Activated T-helper 17 cell treated with anti-CD3 and anti-CD28 coated beads, Interleukin-2, amount 50 U/mL, for 72 hours (primary cell): Measurements from ENCODE around the gene EZR. TPM values are rescaled to one million over a fixed set of nuclear protein-coding genes. Genes with fewer than 3 reads are reported as not detected.

Experiments
- ATAC-seq: fragments of 150-1000 bp; cut with Tn5 transposase; replicated peaks from 2 replicates; pipeline ENCODE4 v1.10.0; 2021; ENCODE audit warnings: mild to moderate bottlenecking, moderate library complexity
- H3K27ac Mint-ChIP-seq: one replicate; pipeline ENCODE4 v1.8.0; 2022; ENCODE audit warnings: mixed read lengths
- H3K27me3 Mint-ChIP-seq: one replicate; pipeline ENCODE4 v1.8.0; 2022; ENCODE audit warnings: mixed read lengths
- H3K36me3 Mint-ChIP-seq: one replicate; pipeline ENCODE4 v1.8.0; 2022; ENCODE audit warnings: low read depth, mild to moderate bottlenecking, mixed read lengths
- H3K4me1 Mint-ChIP-seq: one replicate; pipeline ENCODE4 v1.8.0; 2022; ENCODE audit warnings: mixed read lengths
- H3K4me3 Mint-ChIP-seq: one replicate; pipeline ENCODE4 v1.8.0; 2022; ENCODE audit warnings: mild to moderate bottlenecking, mixed read lengths
- H3K9me3 Mint-ChIP-seq: one replicate; pipeline ENCODE4 v1.8.0; 2022; ENCODE audit warnings: mixed read lengths
- total RNA-seq, 2 donors: library from RNA; stranded (reverse); gene quantifications; one replicate each; pipeline ENCODE4 v1.2.3, GENCODE V29; 2022

Gene EZR
- total RNA-seq, 2 donors from 2014 or later, result 159 to 212 TPM

- peaks cover 6% of the 10 kb centered on the region for H3K4me1 Mint-ChIP-seq
- ATAC-seq, result no peak
- no peaks in the 10 kb centered on the region for H3K27me3 Mint-ChIP-seq
- H3K4me3 Mint-ChIP-seq, result no peak overlapping the region
- H3K27ac Mint-ChIP-seq, result peak overlapping the region; percentile 64
- H3K36me3 Mint-ChIP-seq, result peaks cover 98% of the 10 kb centered on the region
- H3K9me3 Mint-ChIP-seq, result no peaks in the 10 kb centered on the region
Measured at GRCh38 chr6:158762787-158763433, 56.3 kb downstream of the EZR start.

GRCh38 chr6:158761746-158762145 lies 57.4 kb downstream of the EZR start:
- H3K4me1 Mint-ChIP-seq, result no peaks in the 10 kb centered on the region

GRCh38 chr6:158760618-158761250 lies 58.4 kb downstream of the EZR start:
- H3K27me3 Mint-ChIP-seq, result no peaks in the 10 kb centered on the region
- no peak overlapping the region for H3K4me3 Mint-ChIP-seq
- ATAC-seq, result no peak
- H3K4me1 Mint-ChIP-seq, result no peaks in the 10 kb centered on the region
- H3K9me3 Mint-ChIP-seq, result no peaks in the 10 kb centered on the region
- H3K27ac Mint-ChIP-seq, result peak overlapping the region; percentile 64
- H3K36me3 Mint-ChIP-seq, result peaks cover 96% of the 10 kb centered on the region

More at GRCh38 chr6:158761746-158762145, 57.4 kb downstream of the EZR start:
- Mint-ChIP-seq H3K27ac (peak overlapping the region; percentile 64), H3K9me3 (no peaks in the 10 kb centered on the region), H3K27me3 (no peaks in the 10 kb centered on the region), H3K36me3 (peaks cover 97% of the 10 kb centered on the region), H3K4me3 (no peak overlapping the region)
- ATAC-seq, result no peak

GRCh38 chr6:158759966-158760617 lies 59.1 kb downstream of the EZR start:
- Mint-ChIP-seq H3K4me3 (no peak overlapping the region), H3K4me1 (no peaks in the 10 kb centered on the region), H3K27me3 (no peaks in the 10 kb centered on the region), H3K36me3 (peaks cover 96% of the 10 kb centered on the region), H3K9me3 (no peaks in the 10 kb centered on the region), H3K27ac (no peak overlapping the region)
- no peak for ATAC-seq

GRCh38 chr6:158758941-158759479 lies 60.2 kb downstream of the EZR start:
- ATAC-seq, result peak; percentile 12
- H3K36me3 Mint-ChIP-seq, result peaks cover 96% of the 10 kb centered on the region
- no peaks in the 10 kb centered on the region for H3K4me1 Mint-ChIP-seq
- peak overlapping the region; percentile 66 for H3K27ac Mint-ChIP-seq
- no peaks in the 10 kb centered on the region for H3K27me3 Mint-ChIP-seq
- no peak overlapping the region for H3K4me3 Mint-ChIP-seq
- no peaks in the 10 kb centered on the region for H3K9me3 Mint-ChIP-seq

- Mint-ChIP-seq H3K27me3 (no peaks in the 10 kb centered on the region), H3K4me1 (no peaks in the 10 kb centered on the region), H3K36me3 (peaks cover 96% of the 10 kb centered on the region), H3K9me3 (no peaks in the 10 kb centered on the region), H3K4me3 (no peak overlapping the region), H3K27ac (peak overlapping the region; percentile 66)
- ATAC-seq, result no peak
Measured at GRCh38 chr6:158758451-158758860, 60.7 kb downstream of the EZR start.

GRCh38 chr6:158757753-158758090 lies 61.4 kb downstream of the EZR start:
- ATAC-seq, result no peak
- Mint-ChIP-seq H3K9me3 (no peaks in the 10 kb centered on the region), H3K27ac (peak overlapping the region; percentile 78), H3K4me3 (no peak overlapping the region), H3K27me3 (no peaks in the 10 kb centered on the region), H3K4me1 (no peaks in the 10 kb centered on the region), H3K36me3 (peaks cover 96% of the 10 kb centered on the region)

GRCh38 chr6:158756977-158757752 lies 62.0 kb downstream of the EZR start:
- H3K27ac Mint-ChIP-seq, result peak overlapping the region; percentile 78

GRCh38 chr6:158756126-158756525 lies 63.0 kb downstream of the EZR start:
- Mint-ChIP-seq H3K4me3 (no peak overlapping the region), H3K4me1 (no peaks in the 10 kb centered on the region), H3K27ac (no peak overlapping the region), H3K27me3 (no peaks in the 10 kb centered on the region), H3K36me3 (peaks cover 96% of the 10 kb centered on the region), H3K9me3 (no peaks in the 10 kb centered on the region)
- ATAC-seq, result no peak

More at GRCh38 chr6:158756977-158757752, 62.0 kb downstream of the EZR start:
- Mint-ChIP-seq H3K4me1 (no peaks in the 10 kb centered on the region), H3K4me3 (no peak overlapping the region), H3K27me3 (no peaks in the 10 kb centered on the region), H3K9me3 (no peaks in the 10 kb centered on the region), H3K36me3 (peaks cover 96% of the 10 kb centered on the region)
- no peak for ATAC-seq

GRCh38 chr6:158755636-158756035 lies 63.5 kb downstream of the EZR start:
- Mint-ChIP-seq H3K27me3 (no peaks in the 10 kb centered on the region), H3K4me1 (no peaks in the 10 kb centered on the region), H3K36me3 (peaks cover 96% of the 10 kb centered on the region), H3K9me3 (no peaks in the 10 kb centered on the region), H3K27ac (peak overlapping the region; percentile 72), H3K4me3 (no peak overlapping the region)
- ATAC-seq, result no peak

- Mint-ChIP-seq H3K36me3 (peaks cover 96% of the 10 kb centered on the region), H3K4me1 (peaks cover 5% of the 10 kb centered on the region)
Measured at GRCh38 chr6:158754738-158755137, 64.4 kb downstream of the EZR start.

GRCh38 chr6:158753811-158754210 lies 65.4 kb downstream of the EZR start:
- no peak for ATAC-seq
- Mint-ChIP-seq H3K27me3 (no peaks in the 10 kb centered on the region), H3K4me3 (no peak overlapping the region), H3K27ac (no peak overlapping the region), H3K36me3 (peaks cover 94% of the 10 kb centered on the region), H3K4me1 (peaks cover 5% of the 10 kb centered on the region), H3K9me3 (no peaks in the 10 kb centered on the region)

More at GRCh38 chr6:158754738-158755137, 64.4 kb downstream of the EZR start:
- Mint-ChIP-seq H3K27me3 (no peaks in the 10 kb centered on the region), H3K4me3 (no peak overlapping the region), H3K9me3 (no peaks in the 10 kb centered on the region), H3K27ac (peak overlapping the region; percentile 72)
- ATAC-seq, result no peak

GRCh38 chr6:158752613-158753012 lies 66.6 kb downstream of the EZR start:
- no peaks in the 10 kb centered on the region for H3K27me3 Mint-ChIP-seq
- H3K27ac Mint-ChIP-seq, result peak overlapping the region; percentile 66
- no peak overlapping the region for H3K4me3 Mint-ChIP-seq
- peaks cover 94% of the 10 kb centered on the region for H3K36me3 Mint-ChIP-seq
- H3K4me1 Mint-ChIP-seq, result peaks cover 5% of the 10 kb centered on the region
- ATAC-seq, result no peak
- no peaks in the 10 kb centered on the region for H3K9me3 Mint-ChIP-seq

GRCh38 chr6:158751921-158752320 lies 67.2 kb downstream of the EZR start:
- no peaks in the 10 kb centered on the region for H3K27me3 Mint-ChIP-seq
- peaks cover 94% of the 10 kb centered on the region for H3K36me3 Mint-ChIP-seq
- H3K9me3 Mint-ChIP-seq, result no peaks in the 10 kb centered on the region
- H3K4me3 Mint-ChIP-seq, result no peak overlapping the region
- H3K4me1 Mint-ChIP-seq, result peaks cover 5% of the 10 kb centered on the region
- no peak overlapping the region for H3K27ac Mint-ChIP-seq
- no peak for ATAC-seq
